CD4-positive, alpha-beta T cell treated with Interleukin-1 beta for 1 hour (primary cell): ENCODE data around the gene SETD1A.
"Not testable (repeated sequence)": the region's sequence is repeated elsewhere in the genome, so short reads cannot be mapped to it uniquely, and the experiment has no call there.

ENCODE experiments used
- DNase-seq, 2 donors: peaks; one replicate each; pipeline ENCODE4 v3.0.0-alpha.2; 2020 to 2022

The SETD1A gene

DNA sequence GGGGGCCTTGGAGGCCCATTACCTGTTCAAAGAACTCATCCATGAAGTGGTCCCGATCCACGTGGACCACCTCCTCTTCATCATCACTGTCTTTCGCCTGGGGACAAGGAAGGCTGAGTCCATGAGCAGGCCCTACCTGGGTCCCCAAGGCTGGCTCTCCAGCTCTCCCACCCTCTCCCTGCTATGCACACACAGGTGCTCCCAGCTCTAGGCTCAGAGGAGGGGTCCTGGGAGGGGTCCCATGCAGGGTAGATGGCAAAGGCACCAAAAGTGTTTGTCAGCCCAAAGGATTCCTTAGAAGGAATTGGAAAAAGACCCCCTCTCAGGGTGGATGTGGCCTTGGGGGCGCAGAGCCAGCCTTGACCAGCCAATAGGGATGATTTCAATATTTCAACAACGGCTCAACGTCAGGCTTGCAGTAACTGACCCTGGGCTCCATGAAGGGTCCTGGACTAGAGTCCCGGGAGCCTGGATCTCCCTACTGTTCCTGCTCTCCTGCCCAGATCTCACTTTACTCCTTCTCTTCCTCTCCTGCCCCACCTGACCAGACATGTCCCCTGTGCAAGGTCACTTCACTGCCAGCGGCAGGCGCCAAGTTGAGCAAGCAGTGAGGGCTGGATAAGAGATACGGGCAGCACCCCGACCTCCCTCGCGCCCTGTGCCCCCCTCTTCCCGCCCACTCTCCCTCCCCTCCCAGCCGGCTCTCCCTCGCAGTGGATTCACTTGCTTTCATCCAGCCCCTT is 44.1 kb downstream of the SETD1A start:
- no peak for DNase-seq

DNA sequence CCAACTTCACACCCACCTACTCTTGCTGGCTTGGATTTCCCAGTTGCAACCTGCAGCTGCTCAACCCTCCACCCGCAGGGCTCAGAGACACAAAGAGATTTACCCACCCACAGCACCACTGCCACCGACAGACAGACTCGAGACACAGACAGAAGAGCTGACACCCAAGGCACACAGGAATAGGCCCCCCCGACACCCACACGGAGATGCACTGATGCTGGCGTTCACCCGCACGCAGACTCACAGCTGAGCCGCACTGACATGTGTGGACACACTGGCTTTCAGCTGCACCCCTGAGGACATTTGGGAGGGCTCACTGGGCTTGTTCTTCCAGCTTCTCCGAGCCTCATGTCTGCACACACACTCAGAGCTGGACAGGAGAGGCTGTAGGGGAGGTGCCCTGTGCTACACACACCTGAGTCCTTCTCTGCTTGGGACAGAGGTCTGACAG is 44.7 kb downstream of the SETD1A start:
- no peak for DNase-seq

DNA sequence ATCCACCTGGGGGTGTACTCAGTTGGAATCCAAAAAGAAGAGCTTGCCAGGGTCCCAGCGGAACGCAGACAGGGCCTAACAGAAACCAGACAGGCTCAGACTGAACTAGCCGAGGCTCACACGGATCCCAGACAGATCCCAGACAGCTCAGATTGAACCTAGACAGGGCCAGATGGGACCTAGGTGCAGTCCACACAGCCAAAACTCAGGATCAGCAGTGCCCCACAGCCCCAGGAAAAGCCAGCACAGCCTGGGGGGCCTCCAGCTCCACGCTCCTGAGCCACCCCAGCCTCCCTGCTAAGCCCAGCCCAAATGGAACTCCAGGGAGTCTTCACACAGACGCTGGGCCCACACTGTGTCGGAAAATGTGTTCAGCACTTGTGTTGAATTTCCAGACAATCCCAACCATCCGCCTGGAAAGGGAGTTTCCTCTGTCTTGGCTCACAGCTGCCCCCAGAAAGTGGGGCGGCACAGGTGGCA is 45.3 kb downstream of the SETD1A start:
- no peak for DNase-seq

DNA sequence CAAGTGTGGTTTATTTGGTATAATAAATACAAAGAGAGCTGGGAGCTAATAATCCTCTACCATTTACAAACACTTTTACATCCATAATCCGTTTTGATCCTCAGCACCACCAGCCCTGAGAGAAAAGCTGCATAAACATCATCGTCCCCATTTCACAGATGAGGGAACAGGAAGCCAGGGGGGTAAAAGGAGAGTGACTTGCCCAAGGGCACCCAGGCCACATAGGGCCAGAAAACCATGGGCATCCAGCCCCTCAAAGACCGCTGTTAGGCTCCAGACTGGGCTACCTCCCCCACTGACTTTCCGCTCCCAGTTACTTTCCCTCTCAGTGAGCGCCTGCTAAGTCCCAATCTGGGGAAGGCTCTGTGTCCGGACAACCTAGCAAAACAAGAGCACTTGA is 46.2 kb downstream of the SETD1A start:
- DNase-seq: no peak

DNA sequence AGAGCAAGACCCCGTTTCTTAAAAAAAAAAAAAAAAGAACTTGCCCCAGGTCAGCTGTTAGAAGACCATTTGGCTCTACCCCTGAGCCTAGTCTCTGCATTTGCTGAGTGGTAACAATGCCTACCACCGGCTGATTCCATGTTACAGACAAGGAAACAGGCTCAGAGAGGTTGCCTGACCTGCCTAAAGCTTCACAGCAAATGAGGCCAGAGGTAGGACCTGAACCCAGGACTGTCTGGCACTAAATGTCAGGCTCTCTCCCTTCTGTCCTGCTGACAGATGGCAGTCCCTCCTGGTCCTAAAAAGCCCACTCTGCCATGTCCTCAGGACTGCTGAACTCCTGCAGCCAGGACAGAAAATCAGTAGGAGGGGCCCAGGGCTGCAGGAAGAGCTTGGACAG is 47.1 kb downstream of the SETD1A start:
- no peak for DNase-seq

DNA sequence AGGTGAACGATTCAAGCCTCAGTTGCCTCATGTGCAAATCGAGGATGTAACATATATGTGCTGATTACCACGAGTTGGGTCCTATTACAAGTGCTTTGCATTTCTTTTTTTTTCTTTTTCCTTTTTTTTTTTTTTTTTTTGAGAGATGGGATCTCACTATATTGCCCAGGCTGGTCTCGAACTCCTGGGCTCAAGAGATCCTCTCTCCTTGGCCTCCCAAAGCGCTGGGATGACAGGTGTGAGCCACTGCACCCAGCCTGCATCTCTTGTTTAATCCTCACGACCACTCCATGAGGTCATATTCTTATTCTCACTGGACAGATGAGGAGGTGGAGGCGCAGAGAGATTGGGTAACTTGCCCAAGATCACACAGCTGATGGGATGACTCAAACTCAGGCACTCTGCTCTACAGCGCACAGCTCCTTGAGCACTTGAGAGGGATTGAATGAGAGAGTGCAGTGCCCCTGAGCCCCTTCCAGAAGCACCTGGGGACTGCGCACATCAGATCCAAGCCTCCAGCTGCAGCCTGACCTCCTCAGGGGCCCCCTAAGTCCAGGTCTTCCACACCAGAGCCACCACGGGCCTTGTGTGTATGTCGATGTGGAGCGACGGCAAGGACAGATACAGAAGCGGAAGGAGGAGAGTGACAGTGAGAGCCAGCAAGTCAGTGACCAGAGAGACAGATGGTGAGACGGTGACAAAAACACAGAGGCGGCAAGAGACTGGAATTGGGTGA is 48.0 kb downstream of the SETD1A start:
- DNase-seq: no peak

DNA sequence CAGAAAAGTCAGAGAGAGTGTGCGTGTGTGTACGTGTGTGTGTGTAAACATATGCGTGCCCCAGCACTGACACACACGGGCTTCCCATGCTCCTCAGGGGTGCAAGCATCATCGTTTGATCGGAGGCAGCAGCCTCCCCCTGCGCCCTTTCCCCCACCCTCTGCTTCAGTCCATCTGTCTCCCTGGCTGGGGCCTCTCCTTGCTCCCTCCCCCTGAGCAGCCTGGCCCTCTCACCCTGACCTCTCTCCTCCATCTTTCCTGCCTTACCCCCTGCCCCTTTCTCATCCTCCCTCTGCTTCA is 48.5 kb downstream of the SETD1A start:
- no peak for DNase-seq

DNA sequence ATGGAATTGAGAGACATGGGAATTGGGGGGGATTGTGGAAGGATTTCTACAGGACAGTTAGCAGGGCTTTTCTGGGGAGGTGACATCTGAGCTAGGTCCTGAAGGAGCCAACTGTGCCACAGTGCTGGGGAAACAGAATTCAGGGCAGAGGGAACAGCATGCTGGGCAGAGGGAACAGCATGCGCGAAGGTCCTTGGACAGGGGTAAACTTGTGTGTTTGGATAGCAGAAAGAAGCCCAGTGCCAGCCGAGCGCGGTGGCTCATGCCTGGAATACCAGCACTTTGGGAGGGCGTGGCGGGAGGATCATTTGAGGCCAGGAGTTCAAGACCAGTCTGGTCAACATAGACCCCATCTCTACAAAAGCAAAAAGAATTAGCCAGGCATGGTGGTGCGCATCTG is 49.0 kb downstream of the SETD1A start:
- DNase-seq: no peak

DNA sequence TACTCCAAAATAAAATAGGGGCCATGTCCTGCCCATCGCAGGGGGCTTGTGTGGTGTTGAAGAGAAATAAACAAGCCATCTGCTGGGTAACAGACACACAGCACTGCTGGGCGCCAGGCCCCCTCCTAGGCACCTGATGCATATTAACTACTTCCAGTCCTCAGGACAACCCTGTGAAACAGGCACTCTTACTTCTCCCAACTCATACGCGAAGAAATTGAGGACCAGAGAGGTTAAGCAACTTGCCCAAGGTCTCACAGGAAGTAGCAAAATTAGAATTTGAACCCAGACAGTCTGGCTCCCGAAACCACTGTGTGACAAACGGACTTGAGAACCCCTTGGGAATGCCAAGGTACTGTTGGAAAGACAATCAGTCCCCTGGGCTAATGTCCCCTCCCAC is 50.1 kb downstream of the SETD1A start:
- DNase-seq: no peak

DNA sequence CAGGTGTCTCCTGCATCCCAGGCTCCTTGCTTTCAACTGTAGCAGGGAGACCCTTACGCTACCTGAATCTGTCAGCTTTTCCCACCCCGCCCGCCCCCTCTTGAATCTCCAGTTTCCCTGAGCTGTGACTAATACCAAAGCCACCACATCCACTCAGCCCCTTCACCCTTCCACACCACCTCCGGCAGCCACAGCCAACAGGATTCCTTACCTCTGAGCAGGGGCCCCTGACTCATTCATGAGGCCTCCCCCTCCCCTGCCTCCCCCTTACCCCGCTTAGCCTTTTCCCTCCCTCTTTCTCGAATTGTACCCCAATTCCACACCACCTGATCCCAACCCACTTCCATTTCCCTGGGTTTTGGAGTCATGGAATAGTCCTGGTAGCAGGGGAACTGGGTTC is 50.6 kb downstream of the SETD1A start:
- DNase-seq: no peak

DNA sequence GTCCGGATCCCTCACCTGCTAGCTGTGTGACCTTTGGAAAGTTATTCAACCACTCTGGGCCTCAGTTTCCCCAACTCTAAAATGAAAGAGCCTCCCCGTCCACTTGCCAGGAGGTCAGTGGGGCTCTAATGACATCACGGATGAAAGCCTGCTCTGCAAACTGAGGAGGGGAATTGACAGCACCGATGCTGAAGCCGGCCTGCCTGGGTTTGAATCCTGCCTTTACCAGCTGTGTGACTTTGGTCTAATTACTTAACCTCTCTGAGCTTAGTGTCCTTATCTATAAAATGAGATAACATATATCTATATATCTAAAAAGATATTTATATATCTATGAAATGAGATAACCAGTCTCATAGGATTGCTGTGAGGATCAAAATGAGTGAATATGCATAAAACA is 51.0 kb downstream of the SETD1A start:
- no peak for DNase-seq

DNA sequence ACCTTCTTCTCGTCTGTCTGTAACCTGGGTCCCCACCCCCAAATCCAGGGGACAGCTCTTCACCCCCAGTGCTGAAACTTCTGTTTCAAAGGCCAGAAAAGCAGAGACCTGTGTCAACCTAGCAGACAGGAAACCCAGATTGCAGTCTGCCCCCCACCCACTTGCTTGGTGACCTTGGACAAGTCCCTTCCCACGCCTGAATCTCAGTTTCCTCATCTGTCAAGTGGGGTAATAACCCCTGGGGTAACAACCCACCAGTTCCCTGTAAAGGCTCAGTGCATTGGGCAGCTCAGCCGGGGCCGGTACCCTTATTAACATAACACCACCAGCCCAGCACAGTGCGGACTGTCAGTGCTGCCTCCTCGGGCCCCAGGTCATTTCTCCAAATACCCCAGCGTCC is 51.6 kb downstream of the SETD1A start:
- no peak for DNase-seq

DNA sequence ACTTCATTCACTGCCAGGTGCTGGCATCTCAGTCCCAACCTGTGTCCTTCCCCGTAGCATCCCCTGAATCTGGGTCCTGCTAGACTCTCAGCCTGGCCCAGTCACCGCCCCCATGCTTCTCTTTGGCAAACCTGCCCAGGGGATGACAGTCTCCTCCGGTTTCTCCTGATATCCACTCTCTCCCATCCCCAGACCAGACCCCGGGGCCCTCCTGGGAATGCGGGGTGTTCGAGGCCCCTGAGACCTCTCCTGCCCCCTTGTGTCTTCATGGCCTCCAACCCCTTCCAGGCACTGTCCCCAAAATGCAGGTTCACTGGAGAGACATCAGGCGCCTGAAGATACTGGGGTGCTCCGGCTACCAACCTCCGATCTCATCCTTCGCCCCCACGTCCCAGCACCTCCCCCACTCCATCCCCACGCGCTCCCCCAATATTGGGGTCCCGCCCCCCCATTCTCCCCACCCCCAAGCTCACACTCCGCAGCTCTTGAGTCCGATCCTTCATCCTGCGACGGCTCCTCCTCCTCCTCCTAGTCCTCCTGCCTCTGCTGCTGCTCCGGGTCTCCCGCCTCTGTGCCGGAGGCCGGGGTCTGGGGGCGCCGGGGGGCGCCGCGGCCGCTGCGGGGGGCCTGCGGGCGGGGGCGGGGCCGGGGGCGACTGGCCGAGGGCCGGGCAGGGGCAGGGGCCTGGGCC is 52.5 kb downstream of the SETD1A start:
- no peak for DNase-seq

DNA sequence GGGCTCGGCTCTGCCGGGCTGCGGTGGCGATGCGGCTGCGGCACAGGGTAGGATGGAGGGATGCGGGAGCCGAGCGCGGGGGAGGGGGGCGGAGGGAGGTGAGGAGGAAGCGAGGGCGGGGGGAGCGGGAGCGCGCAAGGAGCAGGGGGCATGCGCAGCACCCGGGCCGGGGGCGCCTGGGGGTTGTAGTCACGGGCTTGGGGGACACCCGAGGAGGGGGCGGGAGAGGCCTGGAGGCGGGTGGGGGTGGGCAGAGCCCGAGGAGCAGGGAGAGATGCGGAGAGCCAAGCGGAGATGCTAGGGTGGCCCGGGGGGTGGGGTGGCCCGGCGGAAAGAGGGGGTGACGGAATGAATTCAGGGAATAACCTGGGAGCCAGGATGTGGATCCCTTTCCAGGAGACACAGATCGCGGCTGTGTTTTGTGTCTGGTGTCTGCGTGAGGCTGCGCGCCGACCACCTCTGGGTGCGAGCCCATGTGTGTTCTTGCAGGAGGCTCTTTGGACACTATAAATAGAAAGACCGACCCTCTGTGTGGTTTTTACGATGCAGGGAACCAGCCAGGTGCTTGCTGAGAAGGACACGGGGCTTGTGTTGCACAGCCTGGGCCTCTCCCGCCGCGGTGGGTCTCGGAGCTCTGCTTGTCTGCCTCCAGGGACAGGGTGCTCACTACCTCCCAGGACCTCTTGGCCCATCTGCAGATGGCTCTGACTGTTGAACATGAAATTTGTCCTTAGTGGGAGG is 53.2 kb downstream of the SETD1A start, which contains the start of gene STX1B:
STX1B (minus strand) TSS at position 54 of the 741 bp plus-strand sequence. CDS start 242 bp downstream, outside the sequence.
- peak; percentile 49 to 61 for DNase-seq

DNA sequence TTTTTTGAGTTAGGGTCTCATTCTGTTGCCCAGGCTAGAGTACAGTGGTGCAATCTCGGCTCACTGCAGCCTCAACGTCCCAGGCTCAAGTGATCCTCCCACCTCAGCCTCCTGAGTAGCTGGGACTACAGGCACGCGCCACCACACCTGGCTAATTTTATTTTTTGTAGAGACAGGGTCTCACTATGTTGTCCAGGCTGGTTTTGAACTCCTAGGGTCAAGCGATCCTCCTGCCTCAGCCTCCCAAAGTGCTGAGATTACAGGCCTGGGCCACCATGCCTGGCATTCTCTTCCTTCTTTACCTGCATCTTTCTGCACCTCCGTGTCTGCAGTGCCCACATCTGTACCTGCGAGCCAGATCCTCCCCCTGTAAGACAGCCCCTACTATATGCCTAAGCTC is 54.3 kb downstream of the SETD1A start:
- DNase-seq: not testable (repeated sequence)

DNA sequence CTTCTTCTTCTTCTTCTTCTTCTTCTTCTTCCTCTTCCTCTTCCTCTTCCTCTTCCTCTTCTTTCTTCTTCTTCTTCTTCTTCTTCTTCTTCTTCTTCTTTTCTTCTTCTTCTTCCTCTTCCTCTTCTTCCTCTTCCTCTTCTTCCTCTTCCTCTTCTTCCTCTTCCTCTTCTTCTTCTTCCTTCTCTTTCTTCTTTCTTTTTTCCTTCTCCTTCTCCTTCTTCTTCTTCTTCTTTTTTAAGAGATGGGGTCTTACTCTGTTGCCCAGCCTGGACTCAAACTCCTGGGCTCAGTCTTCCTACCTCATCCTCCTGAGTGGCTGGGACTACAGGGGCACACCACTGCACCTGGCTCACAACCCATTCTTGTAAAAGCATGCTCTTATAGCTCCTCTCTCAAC is 55.7 kb downstream of the SETD1A start:
- not testable (repeated sequence) for DNase-seq

DNA sequence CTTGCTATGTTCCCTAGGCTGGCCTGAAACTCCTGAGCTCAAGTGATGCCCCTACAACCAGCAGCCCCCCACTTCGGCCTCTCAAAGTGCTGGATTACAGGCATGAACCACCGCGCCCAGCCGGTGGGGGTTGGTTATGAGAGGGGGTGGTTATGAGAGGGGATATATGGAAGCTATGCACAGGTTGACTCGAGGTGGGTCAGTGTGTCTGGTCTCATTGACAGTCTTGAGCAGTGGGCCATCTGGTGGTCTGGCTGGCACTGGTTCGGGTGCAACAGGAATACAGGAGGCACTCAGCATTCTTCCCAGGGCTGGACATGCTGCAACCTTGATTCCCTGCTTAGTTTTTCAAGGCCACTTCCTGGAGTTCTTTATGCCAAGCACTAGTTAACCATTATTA is 58.5 kb downstream of the SETD1A start:
- DNase-seq: no peak

DNA sequence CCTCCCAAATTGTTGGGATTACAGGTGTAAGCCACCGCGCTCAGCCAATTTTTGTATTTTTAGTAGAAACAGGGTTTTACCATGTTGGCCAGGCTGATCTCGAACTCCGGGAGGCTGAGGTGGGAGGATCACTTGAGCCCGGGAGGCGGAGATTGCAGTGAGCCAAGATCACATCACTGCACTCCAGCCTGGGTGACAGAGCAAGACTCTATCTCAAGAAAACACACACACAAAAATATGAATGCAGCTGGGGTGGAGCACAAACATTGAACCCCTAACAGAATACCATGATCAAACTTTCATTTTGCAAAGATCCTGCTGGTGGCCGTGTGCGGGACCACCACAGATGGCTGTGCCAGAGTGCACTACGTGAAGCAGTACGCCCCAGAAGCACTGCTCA is 60.2 kb downstream of the SETD1A start:
- DNase-seq: not testable (repeated sequence)

DNA sequence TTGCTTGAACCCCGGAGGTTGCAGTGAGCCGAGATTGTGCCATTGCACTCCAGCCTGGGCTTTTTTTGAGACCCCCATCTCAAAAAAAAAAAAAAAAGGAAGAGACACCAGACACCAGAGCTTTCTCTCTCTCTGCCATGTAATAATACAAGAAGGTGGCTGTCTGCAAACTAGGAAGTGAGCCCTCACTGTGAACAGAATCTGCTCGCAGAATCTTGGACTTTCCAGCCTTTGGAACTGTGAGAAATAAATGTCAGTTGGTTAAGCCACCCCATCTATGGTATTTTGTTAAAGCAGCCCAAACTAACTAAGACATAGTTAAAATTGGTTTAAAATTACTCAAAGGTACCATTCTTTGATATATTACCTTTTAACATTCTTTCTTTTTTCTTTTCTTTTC is 63.0 kb downstream of the SETD1A start:
- DNase-seq: no peak

DNA sequence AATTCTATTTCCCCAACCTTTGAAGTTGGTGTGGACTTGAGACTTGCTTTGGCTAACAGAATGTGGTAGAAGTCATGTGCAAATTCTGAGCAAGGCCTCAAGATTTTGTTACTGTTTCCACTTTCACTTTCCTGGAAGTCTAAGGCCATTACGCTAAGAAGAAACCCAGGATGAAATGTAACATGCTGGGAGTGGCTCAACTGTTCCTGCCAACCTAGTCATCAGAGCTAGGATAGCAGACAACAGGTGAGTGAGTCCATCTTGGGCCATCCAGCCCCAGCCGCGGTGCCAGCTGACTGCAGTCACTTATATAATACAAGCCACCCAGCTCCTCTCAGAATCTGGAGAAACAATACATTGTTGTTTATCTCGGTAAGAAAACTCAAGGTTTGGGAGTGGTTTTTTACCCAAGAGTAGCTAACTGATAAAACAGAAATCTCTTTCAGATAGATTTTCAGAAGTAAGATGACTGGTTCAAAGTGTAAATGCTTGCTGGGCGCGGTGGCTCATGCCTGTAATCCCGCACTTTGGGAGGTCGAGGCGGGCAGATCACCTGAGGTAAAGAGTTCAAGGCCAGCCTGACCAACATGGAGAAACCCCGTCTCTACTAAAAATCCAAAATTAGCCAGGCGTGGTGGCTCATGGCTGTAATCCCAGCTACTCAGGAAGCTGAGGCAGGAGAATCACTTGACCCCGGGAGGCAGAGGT is 65.1 kb downstream of the SETD1A start:
- DNase-seq: no peak

DNA sequence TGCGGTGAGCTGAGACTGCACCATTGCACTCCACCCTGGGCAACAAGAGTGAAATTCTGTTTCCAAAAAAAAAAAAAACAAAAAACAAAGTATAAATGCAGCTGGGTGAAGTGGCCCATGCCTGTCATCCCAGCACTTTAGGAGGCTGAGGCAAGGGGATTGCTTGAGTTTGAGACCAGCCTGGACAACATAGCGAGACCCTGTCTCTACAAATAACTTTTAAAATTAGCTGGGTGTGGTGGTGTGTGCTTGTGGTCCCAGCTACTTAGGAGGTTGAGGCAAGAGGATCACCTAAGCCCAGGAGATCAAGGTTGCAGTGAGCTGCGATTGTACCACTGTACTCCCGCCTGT is 65.7 kb downstream of the SETD1A start:
- DNase-seq: no peak

DNA sequence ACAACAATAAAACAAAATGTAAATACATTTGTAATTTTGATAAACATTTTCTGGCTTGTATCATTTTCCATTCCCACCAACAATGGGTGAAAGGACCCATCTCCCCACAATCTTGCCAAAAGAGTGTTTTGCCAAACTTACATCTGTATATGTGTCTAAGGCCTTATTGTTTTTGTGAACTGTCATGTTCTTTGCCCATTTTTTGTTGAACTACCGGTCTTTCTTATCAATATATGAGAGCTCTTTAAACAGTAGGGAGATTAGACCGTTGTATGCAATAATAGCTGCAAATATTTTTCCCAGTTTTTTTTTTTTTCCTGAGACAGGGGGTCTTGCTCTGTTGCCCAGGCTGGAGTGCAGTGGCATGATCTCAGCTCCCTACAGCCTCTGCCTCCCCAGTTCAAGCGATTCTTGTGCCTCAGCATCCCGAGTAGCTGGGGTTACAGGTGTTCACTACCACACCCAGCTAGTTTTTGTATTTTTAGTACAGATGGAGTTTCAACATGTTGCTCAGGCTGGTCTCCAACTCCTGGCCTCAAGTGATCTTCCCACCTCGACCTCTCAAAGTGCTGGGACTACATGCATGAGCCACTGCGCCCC is 66.2 kb downstream of the SETD1A start:
- DNase-seq: no peak
